DND-41 (cell line): ENCODE data around the gene ESYT2.

ENCODE experiments used
- ATAC-seq: fragments of 200-7000 bp; cut with Tn5 transposase; 3 replicates; pipeline ENCODE4 v1.9.1; 2021; ENCODE audit warnings: low read depth; ENCODE audit not compliant: insufficient read depth
- DNase-seq: peaks from one replicate; pipeline ENCODE4 v3.0.0-alpha.2; 2020
- H2AFZ ChIP-seq: 2 replicates; pipeline ENCODE4 v1.6.0; 2012; ENCODE audit warnings: low read depth, low read length
- H3K27ac ChIP-seq: 2 replicates; pipeline ENCODE4 v1.5.1; 2012; ENCODE audit warnings: low read length, inconsistent platforms
- H3K27me3 ChIP-seq: fragments of 200-600 bp; sonication (generic); 2 replicates; pipeline ENCODE4 v1.6.0; 2012; ENCODE audit warnings: low read length, mild to moderate bottlenecking, inconsistent platforms; ENCODE audit not compliant: insufficient read depth, poor library complexity
- H3K36me3 ChIP-seq: 2 replicates; pipeline ENCODE4 v1.5.1; 2012; ENCODE audit warnings: low read length, inconsistent platforms; ENCODE audit not compliant: insufficient read depth
- H3K4me1 ChIP-seq: 2 replicates; pipeline ENCODE4 v1.5.1; 2012; ENCODE audit warnings: mild to moderate bottlenecking, low read length; ENCODE audit not compliant: insufficient read depth
- H3K4me2 ChIP-seq: 2 replicates; pipeline ENCODE4 v1.6.0; 2012; ENCODE audit warnings: mild to moderate bottlenecking, moderate library complexity, low read length, inconsistent platforms; ENCODE audit not compliant: insufficient read depth
- H3K4me3 ChIP-seq, 2 experiments: fragments of 200-600 bp in 1 of 2; shearing (Covaris generic) in 1 of 2; 2 replicates each; pipeline ENCODE4 v1.5.1; 2012 to 2016; ENCODE audit warnings: inconsistent platforms in 2 of 2, low read length in 2 of 2, mild to moderate bottlenecking in 2 of 2, low read depth in 1 of 2, moderate library complexity in 1 of 2
- H3K79me2 ChIP-seq: 2 replicates; pipeline ENCODE4 v1.6.0; 2012; ENCODE audit warnings: low read length, inconsistent platforms; ENCODE audit not compliant: insufficient read depth
- H3K9ac ChIP-seq: 2 replicates; pipeline ENCODE4 v1.6.0; 2012; ENCODE audit warnings: low read depth, mild to moderate bottlenecking, inconsistent platforms, low read length, moderate library complexity
- H3K9me3 ChIP-seq: 2 replicates; pipeline ENCODE4 v1.5.1; 2012; ENCODE audit warnings: low read length, moderate library complexity, mild to moderate bottlenecking, inconsistent platforms; ENCODE audit not compliant: insufficient read depth, severe bottlenecking
- H4K20me1 ChIP-seq: 2 replicates; pipeline ENCODE4 v1.6.0; 2012; ENCODE audit warnings: low read length; ENCODE audit not compliant: insufficient read depth
- EZH2 ChIP-seq: IDR thresholded peaks from 3 replicates; pipeline ENCODE4 v1.6.1; 2012; ENCODE audit warnings: borderline replicate concordance, low read depth, mild to moderate bottlenecking, moderate library complexity, low read length, inconsistent platforms; ENCODE audit not compliant: severe bottlenecking
- TF ChIP-seq, protein P1 (sequence below): IDR thresholded peaks from 2 replicates; pipeline ENCODE4 v1.5.1; 2012; ENCODE audit warnings: borderline replicate concordance, low read length, moderate library complexity, mild to moderate bottlenecking; ENCODE audit not compliant: poor library complexity, severe bottlenecking; ENCODE audit errors: extremely low read depth

ESYT2 gene

GRCh38 chr7:158811894-158812293 lies 17.4 kb downstream of the ESYT2 start:
- H3K4me2 ChIP-seq, result no peak overlapping the region
- H4K20me1 ChIP-seq, result peaks cover 42% of the 10 kb centered on the region
- no peak overlapping the region for H3K4me3 ChIP-seq
- no peaks in the 10 kb centered on the region for H3K27me3 ChIP-seq
- H3K27ac ChIP-seq, result peak overlapping the region; percentile 64
- H3K9me3 ChIP-seq, result no peaks in the 10 kb centered on the region
- no peak overlapping the region for H3K9ac ChIP-seq
- no peak for TF ChIP-seq EZH2
- TF ChIP-seq, protein P1, sequence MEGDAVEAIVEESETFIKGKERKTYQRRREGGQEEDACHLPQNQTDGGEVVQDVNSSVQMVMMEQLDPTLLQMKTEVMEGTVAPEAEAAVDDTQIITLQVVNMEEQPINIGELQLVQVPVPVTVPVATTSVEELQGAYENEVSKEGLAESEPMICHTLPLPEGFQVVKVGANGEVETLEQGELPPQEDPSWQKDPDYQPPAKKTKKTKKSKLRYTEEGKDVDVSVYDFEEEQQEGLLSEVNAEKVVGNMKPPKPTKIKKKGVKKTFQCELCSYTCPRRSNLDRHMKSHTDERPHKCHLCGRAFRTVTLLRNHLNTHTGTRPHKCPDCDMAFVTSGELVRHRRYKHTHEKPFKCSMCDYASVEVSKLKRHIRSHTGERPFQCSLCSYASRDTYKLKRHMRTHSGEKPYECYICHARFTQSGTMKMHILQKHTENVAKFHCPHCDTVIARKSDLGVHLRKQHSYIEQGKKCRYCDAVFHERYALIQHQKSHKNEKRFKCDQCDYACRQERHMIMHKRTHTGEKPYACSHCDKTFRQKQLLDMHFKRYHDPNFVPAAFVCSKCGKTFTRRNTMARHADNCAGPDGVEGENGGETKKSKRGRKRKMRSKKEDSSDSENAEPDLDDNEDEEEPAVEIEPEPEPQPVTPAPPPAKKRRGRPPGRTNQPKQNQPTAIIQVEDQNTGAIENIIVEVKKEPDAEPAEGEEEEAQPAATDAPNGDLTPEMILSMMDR, result no peak
- peaks cover 61% of the 10 kb centered on the region for H3K36me3 ChIP-seq
- H3K79me2 ChIP-seq, result peaks cover 97% of the 10 kb centered on the region
- DNase-seq, result no peak
- ATAC-seq, result 0 out of 3 replicates have a peak, but pooled peaks have one; percentile 27
- peaks cover 49% of the 10 kb centered on the region for H3K4me1 ChIP-seq
- H2AFZ ChIP-seq, result no peak overlapping the region

- Histone ChIP-seq H3K9ac (no peak overlapping the region), H3K4me1 (peaks cover 49% of the 10 kb centered on the region), H4K20me1 (peaks cover 38% of the 10 kb centered on the region), H3K27ac (peak overlapping the region; percentile 64), H3K9me3 (peaks cover 2% of the 10 kb centered on the region), H3K4me3 (no peak overlapping the region), H2AFZ (no peak overlapping the region), H3K27me3 (no peaks in the 10 kb centered on the region), H3K36me3 (peaks cover 63% of the 10 kb centered on the region), H3K79me2 (peaks cover 97% of the 10 kb centered on the region), H3K4me2 (no peak overlapping the region)
- TF ChIP-seq, protein P1, result no peak
- TF ChIP-seq EZH2, result no peak
- ATAC-seq, result peak; percentile 68
- peak; percentile 50 for DNase-seq
Measured at GRCh38 chr7:158811461-158811860, 17.8 kb downstream of the ESYT2 start.

- H3K27ac ChIP-seq, result no peak overlapping the region; the same call in 1 of the 2 replicates
- H3K27me3 ChIP-seq, result no peaks in the 10 kb centered on the region
- peaks cover 43% of the 10 kb centered on the region for H3K4me1 ChIP-seq
- TF ChIP-seq, protein P1, result no peak
- no peak for TF ChIP-seq EZH2
- no peak for DNase-seq
- H3K4me2 ChIP-seq, result no peak overlapping the region
- ATAC-seq, result no peak
- peaks cover 32% of the 10 kb centered on the region for H4K20me1 ChIP-seq
- H3K79me2 ChIP-seq, result peaks cover 97% of the 10 kb centered on the region
- no peak overlapping the region for H3K4me3 ChIP-seq
- peaks cover 4% of the 10 kb centered on the region for H3K9me3 ChIP-seq
- peaks cover 64% of the 10 kb centered on the region for H3K36me3 ChIP-seq
- H2AFZ ChIP-seq, result no peak overlapping the region
- no peak overlapping the region for H3K9ac ChIP-seq
Measured at GRCh38 chr7:158810846-158811245, 18.5 kb downstream of the ESYT2 start.
